AG10803 (cell line): ENCODE results near the gene FAM229B.
"Not testable (repeated sequence)": the region's sequence is repeated elsewhere in the genome, so short reads cannot be mapped to it uniquely, and the experiment has no call there.

Experiments used
- DNase-seq: peaks from one replicate; pipeline ENCODE4 v3.0.0; 2010; ENCODE audit warnings: low read depth
- H3K4me3 ChIP-seq: 2 replicates; pipeline ENCODE4 v1.5.1; 2011; ENCODE audit warnings: mild to moderate bottlenecking, low read length, control low read depth
- CTCF ChIP-seq: conservative IDR thresholded peaks from 2 replicates; pipeline ENCODE4 v1.5.1; 2011; ENCODE audit warnings: mild to moderate bottlenecking, low read length, control low read depth, inconsistent platforms

FAM229B gene

GRCh38 chr6:112100561-112100960 lies 13.2 kb downstream of the FAM229B start:
- H3K4me3 ChIP-seq: no peak overlapping the region
- no peak for DNase-seq
- no peak for TF ChIP-seq CTCF

DNA sequence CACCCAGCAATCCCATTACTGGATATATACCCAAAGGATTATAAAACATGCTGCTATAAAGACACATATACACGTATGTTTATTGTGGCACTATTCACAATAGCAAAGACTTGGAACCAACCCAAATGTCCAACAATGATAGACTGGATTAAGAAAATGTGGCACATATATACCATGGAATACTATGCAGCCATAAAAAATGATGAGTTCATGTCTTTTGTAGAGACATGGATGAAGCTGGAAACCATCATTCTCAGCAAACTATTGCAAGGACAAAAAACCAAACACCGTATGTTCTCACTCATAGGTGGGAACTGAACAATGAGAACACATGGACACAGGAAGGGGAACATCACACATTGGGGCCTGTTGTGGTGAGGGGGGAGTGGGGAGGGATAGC lies 18.6 kb downstream of the FAM229B start:
- H3K4me3 ChIP-seq, DNase-seq: not testable (repeated sequence)

- no peak for DNase-seq
- H3K4me3 ChIP-seq: no peak overlapping the region
- no peak for TF ChIP-seq CTCF
Measured at GRCh38 chr6:112106562-112106961, 19.2 kb downstream of the FAM229B start.

DNA sequence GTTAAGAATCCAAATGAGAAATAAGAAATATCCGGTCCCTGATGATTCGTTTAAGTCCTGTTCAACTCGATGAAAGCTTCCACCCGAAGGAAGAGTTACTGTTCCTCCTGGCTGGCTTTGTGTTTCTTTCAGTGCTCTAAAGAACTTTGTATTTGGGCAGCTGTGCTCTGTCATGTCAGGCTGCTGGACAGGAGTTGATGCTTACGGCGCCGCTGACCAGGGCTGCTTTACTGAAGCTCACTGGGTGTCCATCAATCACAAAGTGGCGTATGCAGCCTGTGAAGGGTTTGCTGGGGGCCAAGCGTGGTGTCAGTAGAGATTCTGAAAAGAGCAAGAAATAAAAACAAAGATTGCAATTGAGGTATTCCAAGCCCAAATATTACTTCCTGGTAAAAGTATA lies 21.9 kb downstream of the FAM229B start:
- no peak overlapping the region for H3K4me3 ChIP-seq
- no peak for TF ChIP-seq CTCF
- DNase-seq: no peak

- no peak overlapping the region for H3K4me3 ChIP-seq
- DNase-seq: peak; percentile 4
- TF ChIP-seq CTCF: no peak
Measured at GRCh38 chr6:112113431-112113830, 26.0 kb downstream of the FAM229B start.

- DNase-seq: no peak
- TF ChIP-seq CTCF: no peak
- no peak overlapping the region for H3K4me3 ChIP-seq
Measured at GRCh38 chr6:112113918-112114317, 26.5 kb downstream of the FAM229B start.

GRCh38 chr6:112114577-112115223 lies 27.3 kb downstream of the FAM229B start:
- no peak for DNase-seq
- no peak for TF ChIP-seq CTCF
- H3K4me3 ChIP-seq: no peak overlapping the region

DNA sequence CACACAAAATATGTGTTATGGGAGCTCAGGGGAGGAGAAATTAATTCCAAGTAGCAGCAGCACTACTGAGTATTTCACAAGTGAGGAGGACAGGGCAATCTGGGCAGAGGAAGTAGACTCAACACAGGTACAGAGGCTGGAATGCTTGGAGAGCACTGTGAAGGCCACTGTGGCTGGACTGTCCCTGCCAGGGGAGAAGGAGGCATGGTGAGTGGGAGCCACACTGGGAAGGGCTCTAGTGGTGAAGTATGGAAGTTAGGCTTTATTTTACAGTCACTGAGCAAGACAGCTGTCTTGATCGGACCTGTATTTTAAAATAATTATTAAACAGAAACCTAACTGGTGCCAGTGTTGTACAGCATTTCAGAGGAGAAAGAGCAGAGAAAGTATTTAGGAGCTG lies 28.8 kb downstream of the FAM229B start:
- no peak overlapping the region for H3K4me3 ChIP-seq
- no peak for TF ChIP-seq CTCF
- no peak for DNase-seq
